DND-41 (cell line): ENCODE data around the gene TTC33.

ENCODE experiments used
- ATAC-seq: fragments of 200-7000 bp; cut with Tn5 transposase; 3 replicates; pipeline ENCODE4 v1.9.1; 2021; ENCODE audit warnings: low read depth; ENCODE audit not compliant: insufficient read depth
- DNase-seq: peaks from one replicate; pipeline ENCODE4 v3.0.0-alpha.2; 2020
- H2AFZ ChIP-seq: 2 replicates; pipeline ENCODE4 v1.6.0; 2012; ENCODE audit warnings: low read depth, low read length
- H3K27ac ChIP-seq: 2 replicates; pipeline ENCODE4 v1.5.1; 2012; ENCODE audit warnings: low read length, inconsistent platforms
- H3K27me3 ChIP-seq: fragments of 200-600 bp; sonication (generic); 2 replicates; pipeline ENCODE4 v1.6.0; 2012; ENCODE audit warnings: low read length, mild to moderate bottlenecking, inconsistent platforms; ENCODE audit not compliant: insufficient read depth, poor library complexity
- H3K36me3 ChIP-seq: 2 replicates; pipeline ENCODE4 v1.5.1; 2012; ENCODE audit warnings: low read length, inconsistent platforms; ENCODE audit not compliant: insufficient read depth
- H3K4me1 ChIP-seq: 2 replicates; pipeline ENCODE4 v1.5.1; 2012; ENCODE audit warnings: mild to moderate bottlenecking, low read length; ENCODE audit not compliant: insufficient read depth
- H3K4me2 ChIP-seq: 2 replicates; pipeline ENCODE4 v1.6.0; 2012; ENCODE audit warnings: mild to moderate bottlenecking, moderate library complexity, low read length, inconsistent platforms; ENCODE audit not compliant: insufficient read depth
- H3K4me3 ChIP-seq, 2 experiments: fragments of 200-600 bp in 1 of 2; shearing (Covaris generic) in 1 of 2; 2 replicates each; pipeline ENCODE4 v1.5.1; 2012 to 2016; ENCODE audit warnings: inconsistent platforms in 2 of 2, low read length in 2 of 2, mild to moderate bottlenecking in 2 of 2, low read depth in 1 of 2, moderate library complexity in 1 of 2
- H3K79me2 ChIP-seq: 2 replicates; pipeline ENCODE4 v1.6.0; 2012; ENCODE audit warnings: low read length, inconsistent platforms; ENCODE audit not compliant: insufficient read depth
- H3K9ac ChIP-seq: 2 replicates; pipeline ENCODE4 v1.6.0; 2012; ENCODE audit warnings: low read depth, mild to moderate bottlenecking, inconsistent platforms, low read length, moderate library complexity
- H3K9me3 ChIP-seq: 2 replicates; pipeline ENCODE4 v1.5.1; 2012; ENCODE audit warnings: low read length, moderate library complexity, mild to moderate bottlenecking, inconsistent platforms; ENCODE audit not compliant: insufficient read depth, severe bottlenecking
- H4K20me1 ChIP-seq: 2 replicates; pipeline ENCODE4 v1.6.0; 2012; ENCODE audit warnings: low read length; ENCODE audit not compliant: insufficient read depth
- CTCF ChIP-seq: IDR thresholded peaks from 2 replicates; pipeline ENCODE4 v1.5.1; 2012; ENCODE audit warnings: borderline replicate concordance, low read length, moderate library complexity, mild to moderate bottlenecking; ENCODE audit not compliant: poor library complexity, severe bottlenecking; ENCODE audit errors: extremely low read depth
- EZH2 ChIP-seq: IDR thresholded peaks from 3 replicates; pipeline ENCODE4 v1.6.1; 2012; ENCODE audit warnings: borderline replicate concordance, low read depth, mild to moderate bottlenecking, moderate library complexity, low read length, inconsistent platforms; ENCODE audit not compliant: severe bottlenecking

TTC33 gene

GRCh38 chr5:40720069-40720468 is 35.7 kb downstream of the TTC33 start:
- no peak overlapping the region for H2AFZ ChIP-seq
- H3K4me2 ChIP-seq, result no peak overlapping the region
- no peaks in the 10 kb centered on the region for H4K20me1 ChIP-seq
- no peak overlapping the region for H3K27ac ChIP-seq
- H3K9me3 ChIP-seq, result peaks cover 8% of the 10 kb centered on the region
- no peak overlapping the region for H3K4me3 ChIP-seq
- TF ChIP-seq EZH2 (no peak), CTCF (no peak)
- H3K27me3 ChIP-seq, result no peaks in the 10 kb centered on the region
- H3K36me3 ChIP-seq, result peaks cover 51% of the 10 kb centered on the region
- no peak for DNase-seq
- no peaks in the 10 kb centered on the region for H3K4me1 ChIP-seq
- ATAC-seq, result no peak
- H3K9ac ChIP-seq, result no peak overlapping the region
- peaks cover 5% of the 10 kb centered on the region; the same call in 1 of the 2 replicates for H3K79me2 ChIP-seq

GRCh38 chr5:40717281-40717680 is 38.5 kb downstream of the TTC33 start:
- Histone ChIP-seq H3K36me3 (peaks cover 35% of the 10 kb centered on the region), H2AFZ (no peak overlapping the region), H3K4me1 (no peaks in the 10 kb centered on the region), H3K79me2 (peaks cover 5% of the 10 kb centered on the region; the same call in 1 of the 2 replicates), H4K20me1 (no peaks in the 10 kb centered on the region), H3K27me3 (no peaks in the 10 kb centered on the region), H3K4me3 (no peak overlapping the region), H3K9ac (no peak overlapping the region), H3K4me2 (no peak overlapping the region), H3K9me3 (peaks cover 8% of the 10 kb centered on the region), H3K27ac (no peak overlapping the region)
- ATAC-seq (no peak), DNase-seq (no peak)
- TF ChIP-seq EZH2, result no peak
- no peak for TF ChIP-seq CTCF

- TF ChIP-seq CTCF (no peak), EZH2 (no peak)
- Histone ChIP-seq H2AFZ (no peak overlapping the region), H3K79me2 (peaks cover 2% of the 10 kb centered on the region; the same call in 1 of the 2 replicates), H3K9me3 (peaks cover 8% of the 10 kb centered on the region), H3K27me3 (no peaks in the 10 kb centered on the region), H3K4me3 (no peak overlapping the region), H3K4me2 (no peak overlapping the region), H3K27ac (no peak overlapping the region), H3K4me1 (no peaks in the 10 kb centered on the region), H3K36me3 (peaks cover 30% of the 10 kb centered on the region), H4K20me1 (no peaks in the 10 kb centered on the region), H3K9ac (no peak overlapping the region)
- DNase-seq (no peak), ATAC-seq (no peak)
Measured at GRCh38 chr5:40716590-40716989, 39.2 kb downstream of the TTC33 start.

GRCh38 chr5:40716000-40716399 is 39.8 kb downstream of the TTC33 start:
- Histone ChIP-seq H3K4me3 (no peak overlapping the region), H2AFZ (no peak overlapping the region), H3K79me2 (peaks cover 2% of the 10 kb centered on the region; the same call in 1 of the 2 replicates), H3K9me3 (peaks cover 4% of the 10 kb centered on the region), H3K9ac (no peak overlapping the region), H3K27me3 (no peaks in the 10 kb centered on the region), H3K4me2 (no peak overlapping the region), H4K20me1 (no peaks in the 10 kb centered on the region), H3K36me3 (peaks cover 24% of the 10 kb centered on the region), H3K4me1 (no peaks in the 10 kb centered on the region), H3K27ac (no peak overlapping the region)
- no peak for ATAC-seq
- TF ChIP-seq EZH2, result no peak
- TF ChIP-seq CTCF, result peak; percentile 40
- DNase-seq, result no peak
